ENCODE results near the gene PPP3CA.

Gene PPP3CA

GRCh38 chr4:101288365-101289145 is 58.8 kb downstream of the PPP3CA start:
- DNase-seq (ENCODE audit: low read depth): no peak

DNA sequence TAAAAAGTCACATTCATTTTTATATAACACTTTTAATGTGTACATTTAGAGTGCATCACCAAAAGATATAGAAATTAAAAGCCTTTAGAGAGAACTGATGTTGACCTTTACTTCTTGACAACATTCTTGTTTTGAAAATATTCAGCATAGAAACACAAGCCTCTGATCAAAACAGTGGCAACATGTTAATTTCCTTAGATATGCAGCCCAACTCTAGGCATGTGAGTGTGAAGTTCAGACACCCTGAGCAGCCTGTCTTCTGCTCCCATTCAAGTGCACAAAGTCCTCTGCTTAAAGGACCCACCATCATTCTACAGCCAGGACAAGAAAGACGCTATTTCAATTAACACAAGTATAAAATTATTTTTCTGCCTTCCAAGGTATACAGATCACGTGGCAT is 60.0 kb downstream of the PPP3CA start:
- no peak for DNase-seq (ENCODE audit: low read depth)

GRCh38 chr4:101286663-101287062 is 60.7 kb downstream of the PPP3CA start:
- DNase-seq (ENCODE audit: low read depth): no peak

DNA sequence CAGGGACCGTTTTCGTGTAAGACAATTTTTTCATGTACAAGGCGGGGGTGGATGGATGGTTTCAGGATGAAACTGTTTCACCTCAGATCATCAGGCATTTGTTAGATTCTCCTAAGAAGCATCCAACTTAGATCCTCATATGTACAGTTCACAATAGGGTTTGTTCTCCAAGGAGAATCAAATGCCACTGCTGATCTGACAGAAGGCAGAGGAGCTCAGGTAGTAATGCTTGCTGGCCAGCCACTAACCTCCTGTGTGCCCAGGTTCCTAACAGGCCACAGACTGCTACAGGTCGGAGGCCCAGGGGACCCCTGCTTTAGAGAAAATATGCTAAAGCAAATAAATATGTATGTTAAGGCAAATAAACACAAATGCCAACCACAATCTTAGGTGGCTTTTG is 61.3 kb downstream of the PPP3CA start:
- no peak for DNase-seq (ENCODE audit: low read depth)

DNA sequence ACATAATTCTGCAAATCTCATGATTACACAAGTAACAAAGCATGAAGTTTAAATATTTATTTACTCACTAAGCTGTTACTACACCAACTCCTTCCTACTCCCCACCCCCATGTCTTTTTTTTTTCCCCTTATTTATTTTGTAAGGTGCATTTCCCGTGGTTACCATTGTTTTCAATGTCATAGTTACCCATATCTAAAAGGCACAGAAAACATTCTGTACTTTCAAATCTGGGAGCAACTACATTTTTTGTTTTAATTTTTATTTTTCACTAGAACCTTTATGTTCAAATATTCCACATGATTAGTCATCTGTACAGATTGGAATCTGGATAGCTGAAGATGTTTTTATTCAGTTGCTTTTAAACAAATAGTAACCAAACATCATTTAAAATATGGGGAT is 62.8 kb downstream of the PPP3CA start:
- DNase-seq (ENCODE audit: low read depth): no peak

- no peak for DNase-seq (ENCODE audit: low read depth)
Observed at GRCh38 chr4:101283434-101283833, 63.9 kb downstream of the PPP3CA start.

- no peak for DNase-seq (ENCODE audit: low read depth)
Observed at GRCh38 chr4:101282076-101282844, 65.1 kb downstream of the PPP3CA start.

DNA sequence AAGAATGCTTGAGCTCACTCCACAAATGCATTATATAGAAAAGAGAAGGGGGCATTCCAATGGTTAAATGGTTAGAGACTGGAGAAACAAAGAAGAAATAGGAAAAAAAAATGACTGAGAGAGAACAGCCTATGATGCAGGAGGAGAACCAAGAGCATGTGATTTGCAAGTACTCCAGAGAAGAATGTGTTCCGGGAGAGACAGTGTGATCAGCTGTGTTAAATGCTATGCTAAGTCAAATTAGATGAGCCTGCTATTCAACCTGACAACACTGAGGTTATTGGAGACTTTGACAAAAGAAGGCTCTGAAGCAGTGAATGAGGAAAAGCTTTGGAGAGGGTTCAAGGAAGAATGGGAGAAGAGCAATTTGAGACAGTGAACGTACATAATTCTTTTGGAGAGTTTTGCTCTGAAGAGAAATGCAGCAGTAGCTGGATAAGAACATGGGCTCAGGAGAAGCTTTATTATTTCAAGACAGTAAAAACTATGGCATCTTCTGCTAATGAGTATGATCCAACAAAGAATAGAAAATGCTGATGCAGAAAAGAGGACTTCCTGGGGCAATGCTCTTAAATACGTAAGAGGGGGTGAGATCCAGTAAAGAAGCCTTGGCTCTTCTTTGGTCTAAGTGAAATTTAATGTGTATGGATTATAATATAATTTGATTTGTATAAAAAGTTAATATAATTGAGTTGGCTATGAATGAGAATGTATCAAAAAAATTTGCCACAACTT is 66.3 kb downstream of the PPP3CA start:
- DNase-seq (ENCODE audit: low read depth): no peak

- DNase-seq (ENCODE audit: low read depth): no peak
Observed at GRCh38 chr4:101279377-101279871, 67.9 kb downstream of the PPP3CA start.

DNA sequence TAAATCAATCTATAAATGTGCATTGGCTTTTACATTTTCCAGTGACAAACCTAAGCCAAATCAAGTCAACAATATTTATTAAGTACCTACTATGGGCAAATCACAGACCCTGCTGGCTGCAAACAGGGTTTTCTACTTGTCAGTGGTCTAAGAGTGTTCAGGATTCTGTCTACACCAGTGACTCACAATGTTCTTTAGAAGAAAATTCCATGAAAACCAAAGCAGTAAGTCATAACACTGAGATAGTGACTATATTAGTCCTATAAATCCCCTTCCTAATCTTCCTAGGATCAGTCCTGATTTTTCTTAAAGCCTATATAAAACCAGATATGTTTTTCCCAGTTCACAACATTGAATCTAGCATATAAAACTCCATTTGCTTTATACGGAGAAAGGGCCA is 69.7 kb downstream of the PPP3CA start:
- DNase-seq (ENCODE audit: low read depth): no peak

DNA sequence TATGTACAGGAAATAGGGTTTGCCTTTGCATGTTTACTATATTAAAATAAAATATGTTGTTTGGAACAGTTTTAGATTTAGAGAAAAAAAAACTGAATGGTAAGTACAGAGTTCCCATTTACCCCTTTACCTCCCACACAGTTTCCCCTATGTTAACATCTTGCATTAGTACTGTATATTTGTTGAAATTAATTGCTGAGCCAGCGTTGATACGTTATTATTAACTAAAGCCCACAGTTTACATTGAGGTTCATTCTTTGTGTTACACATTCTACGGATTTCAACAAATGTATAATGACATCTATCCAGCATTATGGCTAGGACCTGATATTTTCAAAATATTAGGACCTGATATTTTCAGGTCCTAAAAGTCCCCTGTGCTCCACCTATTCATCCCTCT is 70.7 kb downstream of the PPP3CA start:
- no peak for DNase-seq (ENCODE audit: low read depth)

DNA sequence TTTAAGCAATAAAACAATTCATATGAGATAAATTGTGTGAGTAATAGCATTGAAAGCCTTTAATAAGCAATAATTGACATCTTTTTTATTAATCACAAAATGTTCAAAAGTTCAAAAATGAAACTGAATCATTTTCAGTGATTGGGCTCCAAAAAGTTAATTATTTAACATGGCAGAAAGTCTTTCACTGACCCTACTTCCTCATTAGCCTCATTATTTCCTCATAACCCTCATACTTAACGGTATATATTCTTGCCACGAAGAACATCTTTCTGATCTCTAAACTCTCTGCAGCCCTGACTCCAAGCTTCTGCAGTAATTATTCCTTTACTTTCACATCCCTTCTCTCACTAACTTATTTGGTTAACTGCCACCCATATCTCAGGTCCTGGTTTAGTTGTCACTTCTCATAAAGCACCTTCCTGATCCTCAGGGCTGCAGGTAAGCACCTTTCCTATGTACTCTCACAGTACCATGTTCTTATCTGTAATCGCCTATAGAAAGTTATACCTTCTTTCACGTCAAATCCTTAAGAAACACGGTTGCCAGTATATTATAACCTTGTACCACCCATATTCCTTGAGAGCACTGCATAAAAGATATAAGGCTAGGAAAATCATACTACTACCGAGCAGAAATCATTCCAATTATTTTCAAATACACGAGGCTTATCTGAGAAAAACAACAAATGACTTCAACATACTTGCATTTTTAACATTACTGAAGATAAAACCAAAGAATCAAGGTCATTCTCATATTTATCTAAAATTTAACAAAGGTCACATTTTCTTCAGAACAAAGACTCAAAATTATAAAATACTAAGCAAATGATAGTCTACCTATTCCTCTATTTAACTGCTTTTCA is 72.2 kb downstream of the PPP3CA start:
- no peak for DNase-seq (ENCODE audit: low read depth)

GRCh38 chr4:101271516-101271915 is 75.8 kb downstream of the PPP3CA start:
- no peak for DNase-seq (ENCODE audit: low read depth)

- no peak for DNase-seq (ENCODE audit: low read depth)
Observed at GRCh38 chr4:101269682-101270081, 77.6 kb downstream of the PPP3CA start.

GRCh38 chr4:101265816-101266172 is 81.5 kb downstream of the PPP3CA start:
- no peak for DNase-seq (ENCODE audit: low read depth)

DNA sequence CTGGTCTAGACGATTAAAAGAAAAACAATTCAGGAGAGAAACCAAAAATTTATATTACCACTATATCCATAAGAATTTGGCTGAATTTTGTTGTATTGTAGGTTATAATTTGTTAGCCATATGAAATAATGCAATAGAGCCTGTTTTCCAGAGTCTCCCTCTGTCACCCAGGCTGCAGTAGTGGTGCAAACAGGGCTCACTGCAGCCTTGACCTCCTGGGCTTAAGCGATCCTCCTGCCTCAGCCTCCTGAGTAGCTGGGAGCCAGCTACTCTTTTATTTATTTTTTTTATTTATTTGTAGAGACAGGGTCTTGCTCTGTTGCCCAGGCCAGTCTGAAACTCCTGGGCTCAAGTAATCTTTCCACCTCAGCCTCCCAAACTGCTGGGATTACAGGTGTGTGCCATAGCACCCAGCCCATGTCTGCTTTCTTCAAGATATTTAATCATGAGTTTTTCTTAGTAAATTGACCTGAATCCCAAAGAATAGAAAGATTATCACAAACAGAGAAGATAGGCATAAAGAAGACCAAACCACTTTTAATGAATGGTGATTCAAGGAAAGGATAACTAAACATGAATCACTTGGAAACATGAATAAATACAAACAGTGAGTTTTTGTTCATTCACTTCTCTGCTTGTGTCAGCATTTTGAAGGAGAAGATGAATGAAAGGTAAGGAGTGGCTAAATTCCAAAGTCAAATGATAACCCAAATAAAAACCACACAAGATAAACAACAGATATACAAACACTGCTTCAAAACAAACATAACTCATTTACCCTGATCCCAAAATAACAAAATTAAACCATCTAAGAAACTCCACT is 82.1 kb downstream of the PPP3CA start:
- DNase-seq (ENCODE audit: low read depth): no peak

DNA sequence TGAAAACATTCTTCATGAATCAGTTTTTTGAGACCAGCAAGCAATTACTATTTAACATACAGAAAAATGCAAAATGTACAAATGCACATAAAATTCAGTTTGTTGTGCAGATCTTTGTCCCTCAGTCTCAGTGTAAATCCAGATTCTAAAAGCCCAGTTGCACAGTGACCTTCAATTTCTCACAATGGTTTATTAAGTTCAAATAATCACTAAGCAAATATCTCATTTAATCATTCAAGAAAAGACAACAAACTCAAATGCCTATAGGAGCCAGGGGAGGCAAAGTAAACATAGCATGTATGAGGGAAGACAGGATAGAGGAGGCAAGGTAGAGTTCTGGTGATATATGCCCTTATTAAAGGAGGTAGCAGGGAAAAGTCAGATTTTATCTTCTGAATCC is 82.8 kb downstream of the PPP3CA start:
- DNase-seq (ENCODE audit: low read depth): no peak

DNA sequence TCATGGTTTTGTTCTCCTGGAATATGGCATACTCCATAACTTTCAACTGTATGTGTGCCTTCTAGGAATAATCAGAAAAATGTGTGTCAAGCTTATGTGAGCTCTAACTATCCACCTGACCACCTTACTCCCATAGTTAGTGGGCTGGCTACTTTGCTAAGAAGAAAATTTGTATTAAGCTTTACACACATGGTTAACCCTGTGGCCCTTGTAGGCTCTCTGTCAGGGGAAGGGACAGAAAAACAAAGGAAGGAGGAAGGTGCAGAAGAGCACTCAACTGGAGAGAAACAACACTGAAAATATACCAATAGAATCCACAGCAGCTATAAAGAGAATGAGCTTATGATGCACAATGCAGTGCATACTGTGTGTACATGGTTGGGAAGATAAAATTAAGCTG is 84.6 kb downstream of the PPP3CA start:
- DNase-seq (ENCODE audit: low read depth): no peak

DNA sequence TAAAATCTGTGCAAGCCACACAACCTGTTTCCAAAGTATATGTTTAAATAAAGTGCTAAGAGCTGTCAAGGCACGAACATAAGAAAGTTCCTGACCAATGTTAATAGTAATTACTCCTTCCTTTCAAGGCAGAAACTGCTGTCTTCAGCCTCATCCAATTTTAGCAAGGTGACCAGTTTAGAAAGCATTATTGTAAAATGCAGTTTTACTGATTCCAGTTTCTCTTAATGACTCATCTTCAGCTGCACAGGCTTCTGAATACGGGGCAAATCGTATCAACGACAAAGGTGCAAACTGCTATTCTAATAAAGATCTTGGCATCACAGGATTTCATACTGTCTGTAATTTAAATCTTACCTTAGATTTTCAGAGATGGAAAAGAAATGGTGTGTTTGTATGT is 87.5 kb downstream of the PPP3CA start:
- no peak for DNase-seq (ENCODE audit: low read depth)

- no peak for DNase-seq (ENCODE audit: low read depth)
Observed at GRCh38 chr4:101258883-101259282, 88.4 kb downstream of the PPP3CA start.

- no peak for DNase-seq (ENCODE audit: low read depth)
Observed at GRCh38 chr4:101256222-101256621, 91.1 kb downstream of the PPP3CA start.
